Suprapubic skin (tissue), 4 donors: ENCODE measurements around the gene EPHA2. TPM values are rescaled to one million over a fixed set of nuclear protein-coding genes. Genes with fewer than 3 reads are reported as not detected.
"Not testable (repeated sequence)": the region's sequence is repeated elsewhere in the genome, so short reads cannot be mapped to it uniquely, and the experiment has no call there.

ENCODE experiments used
- DNase-seq, 2 donors: peaks; one replicate each; pipeline ENCODE4 v3.0.0-alpha.2; 2019; ENCODE audit warnings: low spot score in 2 of 2
- H3K27ac ChIP-seq: fragments of 200-600 bp; sonication (generic); one replicate; pipeline ENCODE4 v1.5.1; 2019
- H3K27me3 ChIP-seq: fragments of 200-600 bp; sonication (generic); one replicate; pipeline ENCODE4 v1.5.1; 2019
- H3K36me3 ChIP-seq: fragments of 200-600 bp; sonication (generic); one replicate; pipeline ENCODE4 v1.5.1; 2019
- H3K4me1 ChIP-seq: fragments of 200-600 bp; sonication (generic); one replicate; pipeline ENCODE4 v1.5.1; 2019
- H3K4me3 ChIP-seq: fragments of 200-600 bp; sonication (generic); one replicate; pipeline ENCODE4 v1.5.1; 2019; ENCODE audit warnings: mild to moderate bottlenecking
- H3K9me3 ChIP-seq: fragments of 200-600 bp; sonication (generic); one replicate; pipeline ENCODE4 v1.5.1; 2019
- EP300 ChIP-seq: sonication (generic); formaldehyde crosslinking; IDR thresholded peaks from one replicate; pipeline ENCODE4 v1.6.1; 2017; ENCODE audit warnings: antibody characterized with exemption
- POLR2A ChIP-seq, 2 donors: fragments of 450-650 bp; IDR thresholded peaks; one replicate each; pipeline ENCODE4 v1.6.1; 2017; ENCODE audit warnings: antibody characterized with exemption in 2 of 2, mild to moderate bottlenecking in 2 of 2, moderate library complexity in 2 of 2
- POLR2AphosphoS5 ChIP-seq, 3 donors: sonication (generic); formaldehyde crosslinking; IDR thresholded peaks; one replicate each; pipeline ENCODE4 v1.6.1; 2017; ENCODE audit warnings: antibody characterized with exemption in 3 of 3
- WGBS: methylation state at CpG from one replicate; pipeline ENCODE4 v1.1.5; 2018; 5-methylcytosine and 5-hydroxymethylcytosine counted together
- total RNA-seq, 4 donors: library from RNA; depleted of rRNA; stranded (reverse); fragments of >200 nt; gene quantifications; one replicate each; pipeline ENCODE4 v1.1.0, GENCODE V29; 2016
- TF ChIP-seq, protein P1 (sequence below), 2 donors: fragments of 200-600 bp in 1 of 2; fragments of 450-650 bp in 1 of 2; sonication (generic) in 1 of 2; IDR thresholded peaks; one replicate each; pipeline ENCODE4 v1.5.1; 2016 to 2019; ENCODE audit warnings: antibody characterized with exemption in 2 of 2, mild to moderate bottlenecking in 1 of 2, moderate library complexity in 1 of 2

The EPHA2 gene
- total RNA-seq, 4 donors from 2014 or later, result 59.0 to 145 (median 104) TPM

DNA sequence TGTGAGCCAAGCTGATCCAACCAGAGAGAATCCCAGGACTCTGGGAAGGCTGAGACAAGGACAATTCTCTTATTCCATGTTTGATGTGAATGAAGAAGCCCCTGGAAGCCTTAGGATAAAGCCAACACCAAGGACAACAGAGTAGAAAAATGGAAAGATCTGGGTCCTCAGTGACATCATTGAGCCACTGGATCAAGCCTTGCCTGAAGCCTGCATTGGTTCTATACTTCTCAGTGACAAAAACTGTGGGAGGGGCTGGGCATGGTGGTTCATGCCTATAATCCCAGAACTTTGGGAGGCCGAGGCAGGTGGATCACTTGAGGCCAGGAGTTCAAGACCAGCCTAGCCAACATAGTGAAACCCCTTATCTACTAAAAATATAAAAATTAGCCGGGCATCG, 41.0 kb upstream of the EPHA2 start:
- Histone ChIP-seq H3K36me3 (peaks cover 26% of the 10 kb centered on the region), H3K9me3 (no peaks in the 10 kb centered on the region), H3K4me1 (peaks cover 10% of the 10 kb centered on the region), H3K27ac (no peak overlapping the region), H3K27me3 (no peaks in the 10 kb centered on the region), H3K4me3 (no peak overlapping the region)
- 100% methylated on average over 2 of the region's 3 CpGs for WGBS
- TF ChIP-seq POLR2AphosphoS5 (IDR thresholded peaks at IDR 0.05) (no peak), POLR2A (IDR thresholded peaks at IDR 0.05) (no peak), EP300 (no peak)
- TF ChIP-seq, protein P1, sequence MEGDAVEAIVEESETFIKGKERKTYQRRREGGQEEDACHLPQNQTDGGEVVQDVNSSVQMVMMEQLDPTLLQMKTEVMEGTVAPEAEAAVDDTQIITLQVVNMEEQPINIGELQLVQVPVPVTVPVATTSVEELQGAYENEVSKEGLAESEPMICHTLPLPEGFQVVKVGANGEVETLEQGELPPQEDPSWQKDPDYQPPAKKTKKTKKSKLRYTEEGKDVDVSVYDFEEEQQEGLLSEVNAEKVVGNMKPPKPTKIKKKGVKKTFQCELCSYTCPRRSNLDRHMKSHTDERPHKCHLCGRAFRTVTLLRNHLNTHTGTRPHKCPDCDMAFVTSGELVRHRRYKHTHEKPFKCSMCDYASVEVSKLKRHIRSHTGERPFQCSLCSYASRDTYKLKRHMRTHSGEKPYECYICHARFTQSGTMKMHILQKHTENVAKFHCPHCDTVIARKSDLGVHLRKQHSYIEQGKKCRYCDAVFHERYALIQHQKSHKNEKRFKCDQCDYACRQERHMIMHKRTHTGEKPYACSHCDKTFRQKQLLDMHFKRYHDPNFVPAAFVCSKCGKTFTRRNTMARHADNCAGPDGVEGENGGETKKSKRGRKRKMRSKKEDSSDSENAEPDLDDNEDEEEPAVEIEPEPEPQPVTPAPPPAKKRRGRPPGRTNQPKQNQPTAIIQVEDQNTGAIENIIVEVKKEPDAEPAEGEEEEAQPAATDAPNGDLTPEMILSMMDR (IDR thresholded peaks at IDR 0.05), result no peak
- no peak for DNase-seq

DNA sequence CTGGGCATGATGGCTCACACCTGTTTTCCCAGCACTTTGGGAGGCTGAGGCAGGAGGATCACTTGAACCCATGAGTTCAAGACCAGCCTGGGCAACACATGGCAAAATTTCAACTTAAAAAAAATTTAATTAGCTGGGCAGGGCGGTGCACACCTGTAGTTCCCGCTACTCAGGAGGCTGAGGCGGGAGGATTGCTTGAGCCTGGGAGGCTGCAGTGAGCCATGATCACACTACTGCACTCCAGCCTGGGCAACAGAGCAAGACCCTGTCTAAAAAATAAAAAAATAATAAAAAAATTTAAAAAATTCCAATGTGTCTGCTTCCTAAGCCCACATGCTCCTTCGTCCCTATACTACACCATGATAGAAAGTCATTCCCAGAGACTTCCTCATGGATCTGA, 40.3 kb upstream of the EPHA2 start:
- WGBS, result 94% methylated on average over 4 of the region's 4 CpGs
- H3K9me3 ChIP-seq, H3K27me3 ChIP-seq, H3K27ac ChIP-seq, DNase-seq, H3K4me3 ChIP-seq: not testable (repeated sequence)
- H3K4me1 ChIP-seq, result peaks cover 16% of the 10 kb centered on the region
- peaks cover 24% of the 10 kb centered on the region for H3K36me3 ChIP-seq

DNA sequence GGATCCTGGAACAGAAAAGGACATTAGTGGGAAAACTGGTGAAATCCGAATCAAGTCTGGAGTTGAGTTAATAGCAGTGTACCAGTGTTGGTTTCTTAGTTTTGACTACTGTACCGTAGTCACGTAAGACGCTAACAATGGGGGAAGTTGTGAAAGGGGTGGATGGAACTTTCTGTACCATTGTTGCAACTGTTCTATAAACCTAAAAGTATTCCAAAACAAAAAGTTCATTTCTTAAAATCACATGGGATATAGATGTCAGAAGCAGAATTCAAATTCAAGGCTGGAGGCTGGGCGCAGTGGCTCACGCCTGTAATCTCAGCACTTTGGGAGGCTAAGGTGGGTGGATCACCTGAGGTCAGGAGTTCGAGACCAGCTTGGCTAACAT, 39.6 kb upstream of the EPHA2 start:
- TF ChIP-seq EP300, result no peak
- TF ChIP-seq, protein P1 (IDR thresholded peaks at IDR 0.05), result no peak
- TF ChIP-seq POLR2A (IDR thresholded peaks at IDR 0.05), result no peak
- TF ChIP-seq POLR2AphosphoS5 (IDR thresholded peaks at IDR 0.05), result no peak
- 84% methylated on average over 7 of the region's 7 CpGs for WGBS
- peaks cover 21% of the 10 kb centered on the region for H3K4me1 ChIP-seq
- peaks cover 19% of the 10 kb centered on the region for H3K36me3 ChIP-seq
- H3K27ac ChIP-seq, result peak overlapping the region; percentile 39
- H3K27me3 ChIP-seq, result no peaks in the 10 kb centered on the region
- no peak for DNase-seq
- no peak overlapping the region for H3K4me3 ChIP-seq
- no peaks in the 10 kb centered on the region for H3K9me3 ChIP-seq

DNA sequence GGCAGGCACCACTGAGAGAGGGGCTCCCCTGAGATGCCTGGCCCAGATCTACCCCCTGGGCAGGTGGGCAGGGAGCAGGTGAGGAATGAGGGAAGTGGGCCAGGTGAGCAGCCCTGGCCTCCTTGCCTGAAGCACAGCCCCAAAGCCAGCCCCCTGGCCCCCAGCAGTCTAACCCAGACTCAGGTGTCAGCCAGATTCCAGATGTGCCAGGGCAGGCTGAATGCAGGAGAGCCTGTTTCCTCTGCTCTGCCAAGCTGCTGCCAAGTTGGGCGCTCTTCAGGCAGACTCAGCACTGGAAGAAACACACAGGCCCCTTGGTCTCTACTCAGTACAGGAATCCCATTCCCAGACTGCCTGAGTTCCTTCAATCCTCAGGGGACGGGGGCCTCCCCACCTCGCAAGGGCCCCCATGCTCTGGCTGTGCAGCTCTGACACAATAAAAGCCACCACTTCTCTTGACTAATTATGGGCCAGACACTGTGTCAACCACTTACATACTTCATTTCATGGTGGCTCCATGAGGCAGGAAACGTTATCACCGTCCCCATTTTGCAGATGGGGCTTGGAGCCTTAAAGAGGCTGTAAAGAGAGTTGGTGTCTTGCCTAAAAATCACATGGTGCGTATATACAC, 36.2 kb upstream of the EPHA2 start:
- H3K9me3 ChIP-seq, result no peaks in the 10 kb centered on the region
- TF ChIP-seq POLR2AphosphoS5 (IDR thresholded peaks at IDR 0.05), result no peak
- no peak for TF ChIP-seq POLR2A (IDR thresholded peaks at IDR 0.05)
- no peak for TF ChIP-seq EP300
- no peak overlapping the region for H3K4me3 ChIP-seq
- no peaks in the 10 kb centered on the region for H3K36me3 ChIP-seq
- no peak for DNase-seq
- no peaks in the 10 kb centered on the region for H3K27me3 ChIP-seq
- peaks cover 50% of the 10 kb centered on the region for H3K4me1 ChIP-seq
- H3K27ac ChIP-seq, result peak overlapping the region; percentile 50
- WGBS, result 77% methylated on average over 5 of the region's 6 CpGs

DNA sequence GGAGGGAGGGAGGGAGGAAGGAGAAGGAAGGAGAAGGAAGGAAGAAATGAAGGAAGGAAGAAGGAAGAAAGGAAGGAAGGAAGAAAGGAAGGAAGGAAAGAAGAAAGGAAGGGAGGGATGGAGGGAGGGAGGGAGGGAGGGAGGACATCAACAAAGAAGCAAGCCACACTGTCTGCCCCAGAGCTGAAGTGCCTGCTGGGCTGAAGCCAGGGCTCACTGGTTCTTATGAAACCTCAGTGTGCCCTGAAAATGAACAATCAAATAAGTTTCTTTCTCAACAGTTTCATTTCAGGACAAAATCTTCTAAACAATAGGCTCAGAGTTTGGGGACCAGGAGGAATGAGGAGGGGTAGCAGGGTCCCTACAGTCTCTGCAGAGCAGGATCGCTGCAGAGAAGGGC, 35.4 kb upstream of the EPHA2 start:
- Histone ChIP-seq H3K27me3 (no peaks in the 10 kb centered on the region), H3K4me3 (no peak overlapping the region), H3K4me1 (peaks cover 50% of the 10 kb centered on the region), H3K27ac (peak overlapping the region; percentile 22), H3K9me3 (no peaks in the 10 kb centered on the region), H3K36me3 (no peaks in the 10 kb centered on the region)
- TF ChIP-seq POLR2AphosphoS5 (IDR thresholded peaks at IDR 0.05) (no peak), EP300 (no peak), POLR2A (IDR thresholded peaks at IDR 0.05) (no peak)
- TF ChIP-seq, protein P1 (IDR thresholded peaks at IDR 0.05), result no peak
- no peak for DNase-seq
- no CpG with 5 or more reads among the region's 1 CpG for WGBS

DNA sequence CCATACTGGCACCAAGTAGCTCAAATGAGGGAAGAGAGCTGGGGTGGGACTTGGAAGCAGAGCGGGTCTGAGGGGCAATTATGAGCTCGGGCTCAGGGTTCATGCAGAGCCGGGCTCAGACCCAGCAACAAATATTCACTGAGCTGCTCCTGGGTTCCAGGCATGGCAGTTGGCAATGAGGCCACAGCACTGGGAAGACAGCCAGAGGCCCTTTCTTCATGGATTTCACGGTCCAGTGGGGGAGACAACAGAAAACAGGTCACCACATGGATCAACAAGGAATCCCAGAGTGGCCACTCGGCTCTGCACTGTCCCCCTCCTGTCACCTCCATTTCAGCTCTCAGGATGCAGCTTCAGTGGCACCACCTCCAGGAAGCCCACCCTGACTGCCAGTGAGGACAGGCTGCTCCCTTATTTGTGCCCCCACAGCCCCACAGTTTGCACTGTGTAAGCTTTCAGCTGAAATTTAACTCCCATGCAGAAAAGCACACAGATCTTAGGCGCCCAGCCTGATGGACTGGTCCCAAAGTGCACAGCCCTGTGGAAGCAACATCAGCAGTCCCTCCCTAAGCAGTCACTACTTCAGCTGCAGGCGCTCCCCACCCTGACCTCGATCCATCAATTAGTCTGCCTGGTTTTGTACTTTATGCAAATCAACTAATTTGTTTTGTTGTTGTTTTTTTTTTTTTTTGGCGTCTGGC, 34.2 kb upstream of the EPHA2 start:
- Histone ChIP-seq H3K36me3 (no peaks in the 10 kb centered on the region), H3K4me1 (peaks cover 48% of the 10 kb centered on the region), H3K9me3 (no peaks in the 10 kb centered on the region), H3K27ac (peak overlapping the region; percentile 69), H3K27me3 (no peaks in the 10 kb centered on the region), H3K4me3 (no peak overlapping the region)
- 32% methylated on average over 9 of the region's 9 CpGs for WGBS
- no peak for DNase-seq
- no peak for TF ChIP-seq POLR2AphosphoS5 (IDR thresholded peaks at IDR 0.05)
- TF ChIP-seq, protein P1 (IDR thresholded peaks at IDR 0.05), result no peak
- TF ChIP-seq EP300, result no peak
- TF ChIP-seq POLR2A (IDR thresholded peaks at IDR 0.05), result no peak
